ENCODE data around the gene ALK. TPM values are rescaled to one million over a fixed set of nuclear protein-coding genes. Genes with fewer than 3 reads are reported as not detected.

Gene ALK
- total RNA-seq, 4 donors from 2014 or later: 0.88 to 1.3 (median 1.3) TPM; not detected in 1

DNA sequence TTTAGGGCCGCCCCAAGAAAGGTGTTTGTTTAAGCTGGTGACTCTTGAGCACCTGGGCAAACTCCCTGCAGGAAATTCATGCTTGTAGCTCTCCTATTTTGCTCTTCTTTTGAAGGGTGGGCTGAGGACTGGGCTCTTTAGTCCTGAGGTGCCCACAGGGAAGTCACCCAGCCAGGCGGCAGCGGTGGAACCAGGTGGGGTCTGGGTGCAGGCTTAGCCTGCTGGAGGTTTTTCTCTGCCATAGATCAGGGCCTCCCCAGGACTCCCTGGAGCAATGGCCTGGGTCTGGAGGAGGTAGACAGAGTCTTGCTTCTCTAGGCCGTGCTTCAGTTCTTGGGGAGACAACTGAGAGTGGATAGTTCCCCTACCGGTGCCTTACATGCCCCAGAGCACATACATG, 706.3 kb downstream of the ALK start:
- H3K36me3 ChIP-seq: no peaks in the 10 kb centered on the region
- no peak for TF ChIP-seq POLR2A (IDR thresholded peaks at IDR 0.05)
- TF ChIP-seq, protein P1, sequence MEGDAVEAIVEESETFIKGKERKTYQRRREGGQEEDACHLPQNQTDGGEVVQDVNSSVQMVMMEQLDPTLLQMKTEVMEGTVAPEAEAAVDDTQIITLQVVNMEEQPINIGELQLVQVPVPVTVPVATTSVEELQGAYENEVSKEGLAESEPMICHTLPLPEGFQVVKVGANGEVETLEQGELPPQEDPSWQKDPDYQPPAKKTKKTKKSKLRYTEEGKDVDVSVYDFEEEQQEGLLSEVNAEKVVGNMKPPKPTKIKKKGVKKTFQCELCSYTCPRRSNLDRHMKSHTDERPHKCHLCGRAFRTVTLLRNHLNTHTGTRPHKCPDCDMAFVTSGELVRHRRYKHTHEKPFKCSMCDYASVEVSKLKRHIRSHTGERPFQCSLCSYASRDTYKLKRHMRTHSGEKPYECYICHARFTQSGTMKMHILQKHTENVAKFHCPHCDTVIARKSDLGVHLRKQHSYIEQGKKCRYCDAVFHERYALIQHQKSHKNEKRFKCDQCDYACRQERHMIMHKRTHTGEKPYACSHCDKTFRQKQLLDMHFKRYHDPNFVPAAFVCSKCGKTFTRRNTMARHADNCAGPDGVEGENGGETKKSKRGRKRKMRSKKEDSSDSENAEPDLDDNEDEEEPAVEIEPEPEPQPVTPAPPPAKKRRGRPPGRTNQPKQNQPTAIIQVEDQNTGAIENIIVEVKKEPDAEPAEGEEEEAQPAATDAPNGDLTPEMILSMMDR (IDR thresholded peaks at IDR 0.05): no peak
- H3K27ac ChIP-seq: no peak overlapping the region
- no peak overlapping the region for H3K4me3 ChIP-seq
- no peaks in the 10 kb centered on the region for H3K9me3 ChIP-seq
- H3K4me1 ChIP-seq: no peaks in the 10 kb centered on the region
- no peaks in the 10 kb centered on the region for H3K27me3 ChIP-seq
- no peak for DNase-seq

DNA sequence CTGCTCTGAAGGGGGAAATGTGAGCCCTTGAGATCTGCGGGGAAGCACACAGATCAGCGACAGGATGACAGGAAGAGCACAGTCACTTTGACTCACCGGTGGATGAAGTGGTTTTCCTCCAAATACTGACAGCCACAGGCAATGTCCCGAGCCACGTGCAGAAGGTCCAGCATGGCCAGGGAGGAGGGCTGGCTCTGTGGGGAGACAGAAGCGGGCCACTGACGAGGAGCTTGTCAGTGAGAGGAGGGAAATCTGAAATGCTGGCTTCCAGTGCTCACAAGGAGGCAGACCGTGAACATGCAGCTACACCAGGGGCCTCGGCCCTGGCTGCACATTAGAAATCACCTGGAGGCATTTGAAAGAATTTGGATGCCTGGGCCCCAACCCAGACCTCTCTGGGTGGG, 707.5 kb downstream of the ALK start:
- TF ChIP-seq, protein P1 (IDR thresholded peaks at IDR 0.05): no peak
- no peak for TF ChIP-seq POLR2A (IDR thresholded peaks at IDR 0.05)
- H3K9me3 ChIP-seq: no peaks in the 10 kb centered on the region
- no peak overlapping the region for H3K4me3 ChIP-seq
- no peaks in the 10 kb centered on the region for H3K27me3 ChIP-seq
- no peaks in the 10 kb centered on the region for H3K36me3 ChIP-seq
- DNase-seq: no peak
- H3K4me1 ChIP-seq: no peaks in the 10 kb centered on the region
- no peak overlapping the region for H3K27ac ChIP-seq

DNA sequence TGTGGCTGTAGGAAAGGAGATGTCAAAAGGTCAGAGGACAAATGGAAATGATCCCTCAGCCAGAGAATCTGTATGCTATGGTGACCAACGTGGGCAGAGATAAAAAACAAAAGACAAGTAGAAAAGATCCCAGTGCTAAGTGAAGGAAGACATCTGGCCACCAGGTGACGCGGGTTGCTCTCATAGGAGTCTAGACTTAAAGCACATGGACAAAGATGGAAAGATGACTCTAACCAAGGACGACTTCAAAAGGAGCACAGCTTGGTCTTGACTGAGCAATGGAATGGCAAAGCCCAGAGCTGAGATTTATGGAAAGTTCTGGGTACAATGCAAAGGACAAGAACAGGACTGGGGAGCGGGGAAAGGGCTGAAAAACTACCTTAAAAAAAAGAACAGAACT, 709.4 kb downstream of the ALK start:
- Histone ChIP-seq H3K27ac (no peak overlapping the region), H3K27me3 (no peaks in the 10 kb centered on the region), H3K4me1 (no peaks in the 10 kb centered on the region), H3K9me3 (no peaks in the 10 kb centered on the region), H3K4me3 (no peak overlapping the region), H3K36me3 (no peaks in the 10 kb centered on the region)
- TF ChIP-seq POLR2A (IDR thresholded peaks at IDR 0.05): no peak
- TF ChIP-seq, protein P1 (IDR thresholded peaks at IDR 0.05): no peak
- DNase-seq: no peak

DNA sequence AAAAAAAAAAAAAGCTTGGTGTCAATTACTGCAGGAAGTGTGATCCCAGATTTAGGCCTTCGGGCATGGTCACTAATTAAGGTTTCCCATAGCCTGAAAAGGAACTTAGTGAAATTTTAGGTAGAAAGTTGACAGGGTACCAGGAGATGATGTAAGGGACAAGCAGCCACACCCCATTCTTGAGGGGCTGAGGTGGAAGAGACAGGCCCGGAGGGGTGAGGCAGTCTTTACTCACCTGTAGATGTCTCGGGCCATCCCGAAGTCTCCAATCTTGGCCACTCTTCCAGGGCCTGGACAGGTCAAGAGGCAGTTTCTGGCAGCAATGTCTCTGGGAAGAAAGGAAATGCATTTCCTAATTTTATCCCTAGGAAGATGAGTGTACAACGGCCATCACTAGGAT, 711.8 kb downstream of the ALK start:
- Histone ChIP-seq H3K4me1 (no peaks in the 10 kb centered on the region), H3K36me3 (no peaks in the 10 kb centered on the region), H3K9me3 (no peaks in the 10 kb centered on the region), H3K4me3 (no peak overlapping the region), H3K27ac (no peak overlapping the region), H3K27me3 (no peaks in the 10 kb centered on the region)
- TF ChIP-seq, protein P1 (IDR thresholded peaks at IDR 0.05): no peak
- TF ChIP-seq POLR2A (IDR thresholded peaks at IDR 0.05): no peak
- no peak for DNase-seq

DNA sequence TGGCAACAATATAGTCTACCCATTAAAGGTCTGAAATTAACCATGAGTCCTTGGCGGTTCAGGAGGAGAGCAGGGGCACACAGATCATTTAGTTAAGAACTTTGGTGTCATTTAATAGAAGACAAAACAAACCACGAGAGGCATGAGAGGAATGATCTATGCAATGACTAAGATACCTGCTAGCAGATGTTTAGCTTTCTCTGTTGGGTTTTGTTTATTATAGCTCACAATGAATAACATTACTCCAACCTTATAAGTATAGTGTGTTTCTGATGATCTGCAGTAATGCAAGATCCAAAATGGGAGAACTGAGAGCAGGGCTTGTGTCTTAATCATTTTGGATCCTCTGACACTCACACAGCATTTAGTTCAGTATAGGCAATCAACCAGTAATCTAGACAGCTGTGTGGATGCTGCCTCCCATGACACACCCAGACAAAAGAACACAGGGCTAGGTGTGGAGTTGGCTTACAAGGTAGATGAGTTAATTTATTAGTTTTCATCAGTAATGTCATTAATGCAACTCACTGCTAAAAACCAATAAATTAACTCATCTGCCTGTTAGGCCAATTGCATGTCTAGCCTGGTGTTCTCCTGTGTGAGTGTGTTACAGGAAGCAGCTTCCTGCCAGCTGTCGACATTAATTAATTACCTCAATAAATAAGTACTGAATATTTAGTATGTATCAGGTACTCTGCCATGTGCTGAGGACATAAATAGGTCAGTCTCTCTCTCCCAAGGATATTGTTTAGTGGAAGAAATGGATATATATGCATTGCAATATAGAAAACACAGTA, 713.8 kb downstream of the ALK start:
- Histone ChIP-seq H3K27me3 (no peaks in the 10 kb centered on the region), H3K4me3 (no peak overlapping the region), H3K36me3 (no peaks in the 10 kb centered on the region), H3K9me3 (no peaks in the 10 kb centered on the region), H3K27ac (no peak overlapping the region), H3K4me1 (no peaks in the 10 kb centered on the region)
- no peak for DNase-seq
- TF ChIP-seq, protein P1 (IDR thresholded peaks at IDR 0.05): no peak
- no peak for TF ChIP-seq POLR2A (IDR thresholded peaks at IDR 0.05)

Data from Peyer's patch (tissue), 4 donors.